HEK293T (cell line): ENCODE data around the gene CYP4B1.

Experiments
- ARNT ChIP-seq: fragments of 450-650 bp; IDR thresholded peaks from 2 replicates; pipeline ENCODE4 v1.6.1; 2017; ENCODE audit warnings: mild to moderate bottlenecking
- BHLHE40 ChIP-seq: fragments of 450-650 bp; IDR thresholded peaks from 2 replicates; pipeline ENCODE4 v1.6.1; 2016; ENCODE audit warnings: mild to moderate bottlenecking, moderate library complexity, borderline replicate concordance
- CTBP1 ChIP-seq: fragments of 450-650 bp; IDR thresholded peaks from 2 replicates; pipeline ENCODE4 v1.6.1; 2016; ENCODE audit warnings: borderline replicate concordance
- FOXA1 ChIP-seq: fragments of 450-650 bp; IDR thresholded peaks from 2 replicates; pipeline ENCODE4 v1.6.1; 2016; ENCODE audit warnings: mild to moderate bottlenecking
- FOXK2 ChIP-seq: fragments of 450-650 bp; IDR thresholded peaks from 2 replicates; pipeline ENCODE4 v1.6.1; 2016; ENCODE audit warnings: mild to moderate bottlenecking
- FOXM1 ChIP-seq: fragments of 450-650 bp; IDR thresholded peaks from 2 replicates; pipeline ENCODE4 v1.6.1; 2017; ENCODE audit warnings: mild to moderate bottlenecking, borderline replicate concordance
- HDGF ChIP-seq: fragments of 450-650 bp; IDR thresholded peaks from 2 replicates; pipeline ENCODE4 v1.6.1; 2017; ENCODE audit warnings: antibody characterized with exemption, borderline replicate concordance
- LEF1 ChIP-seq: fragments of 450-650 bp; IDR thresholded peaks from 2 replicates; pipeline ENCODE4 v1.6.1; 2017; ENCODE audit warnings: mild to moderate bottlenecking, borderline replicate concordance
- NFRKB ChIP-seq: fragments of 450-650 bp; IDR thresholded peaks from 2 replicates; pipeline ENCODE4 v1.6.1; 2016; ENCODE audit warnings: mild to moderate bottlenecking, moderate library complexity
- PKNOX1 ChIP-seq: fragments of 450-650 bp; IDR thresholded peaks from 2 replicates; pipeline ENCODE4 v1.6.1; 2016
- SP1 ChIP-seq: fragments of 450-650 bp; IDR thresholded peaks from 2 replicates; pipeline ENCODE4 v1.6.1; 2017
- SUZ12 ChIP-seq: fragments of 450-650 bp; IDR thresholded peaks from 2 replicates; pipeline ENCODE4 v1.6.1; 2016; ENCODE audit warnings: mild to moderate bottlenecking
- TARDBP ChIP-seq: fragments of 450-650 bp; IDR thresholded peaks from 2 replicates; pipeline ENCODE4 v1.6.1; 2016
- ZNF384 ChIP-seq: fragments of 450-650 bp; IDR thresholded peaks from 2 replicates; pipeline ENCODE4 v1.6.1; 2016

- TF ChIP-seq HDGF (no peak), NFRKB (no peak), PKNOX1 (no peak), FOXA1 (no peak), CTBP1 (no peak), SP1 (no peak), FOXK2 (no peak), LEF1 (no peak), FOXM1 (no peak), BHLHE40 (no peak), TARDBP (no peak), ZNF384 (no peak), SUZ12 (no peak), ARNT (no peak)
Observed at GRCh38 chr1:46804027-46804889, 5.4 kb downstream of the CYP4B1 start.
